HCT116 (cell line): ENCODE results near the gene HBE1.

Experiments used
- YY1 ChIP-seq: IDR thresholded peaks from 2 replicates; pipeline ENCODE4 v1.6.1; 2011; ENCODE audit warnings: low read length, low read depth, moderate library complexity, mild to moderate bottlenecking; ENCODE audit not compliant: insufficient replicate concordance; ENCODE audit errors: extremely low read depth
- ZNF274 ChIP-seq: fragments of 200-500 bp; sonication (Bioruptor generic); IDR thresholded peaks from 2 replicates; pipeline ENCODE4 v1.6.1; 2014; ENCODE audit warnings: mild to moderate bottlenecking, low read depth, low read length, inconsistent platforms

DNA sequence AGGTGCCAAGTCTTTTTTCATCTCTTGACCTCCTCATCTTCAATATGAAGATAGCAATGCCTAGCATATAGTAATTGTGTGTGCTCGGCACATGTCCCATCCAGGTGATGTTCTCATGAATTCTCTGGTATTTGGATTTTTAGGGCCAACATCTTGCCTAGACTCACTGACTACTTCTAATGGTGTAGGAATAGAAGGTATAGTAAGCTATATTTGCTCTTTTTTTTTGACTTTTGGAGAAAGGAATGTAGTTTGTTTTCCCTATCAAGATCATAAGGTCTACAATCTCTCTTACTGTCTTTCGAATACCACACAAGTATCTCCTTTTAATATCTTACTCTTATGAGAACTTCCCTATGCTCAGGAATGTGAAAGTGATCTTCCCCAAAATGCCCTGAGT, 38.6 kb downstream of the HBE1 start:
- TF ChIP-seq YY1 (no peak), ZNF274 (no peak)
